ENCODE data around the gene SRSF5. TPM values are rescaled to one million over a fixed set of nuclear protein-coding genes. Genes with fewer than 3 reads are reported as not detected.
"Not testable (repeated sequence)": the region's sequence is repeated elsewhere in the genome, so short reads cannot be mapped to it uniquely, and the experiment has no call there.

The SRSF5 gene
- total RNA-seq, 2 experiments from 2014 or later = 255 to 267 TPM

DNA sequence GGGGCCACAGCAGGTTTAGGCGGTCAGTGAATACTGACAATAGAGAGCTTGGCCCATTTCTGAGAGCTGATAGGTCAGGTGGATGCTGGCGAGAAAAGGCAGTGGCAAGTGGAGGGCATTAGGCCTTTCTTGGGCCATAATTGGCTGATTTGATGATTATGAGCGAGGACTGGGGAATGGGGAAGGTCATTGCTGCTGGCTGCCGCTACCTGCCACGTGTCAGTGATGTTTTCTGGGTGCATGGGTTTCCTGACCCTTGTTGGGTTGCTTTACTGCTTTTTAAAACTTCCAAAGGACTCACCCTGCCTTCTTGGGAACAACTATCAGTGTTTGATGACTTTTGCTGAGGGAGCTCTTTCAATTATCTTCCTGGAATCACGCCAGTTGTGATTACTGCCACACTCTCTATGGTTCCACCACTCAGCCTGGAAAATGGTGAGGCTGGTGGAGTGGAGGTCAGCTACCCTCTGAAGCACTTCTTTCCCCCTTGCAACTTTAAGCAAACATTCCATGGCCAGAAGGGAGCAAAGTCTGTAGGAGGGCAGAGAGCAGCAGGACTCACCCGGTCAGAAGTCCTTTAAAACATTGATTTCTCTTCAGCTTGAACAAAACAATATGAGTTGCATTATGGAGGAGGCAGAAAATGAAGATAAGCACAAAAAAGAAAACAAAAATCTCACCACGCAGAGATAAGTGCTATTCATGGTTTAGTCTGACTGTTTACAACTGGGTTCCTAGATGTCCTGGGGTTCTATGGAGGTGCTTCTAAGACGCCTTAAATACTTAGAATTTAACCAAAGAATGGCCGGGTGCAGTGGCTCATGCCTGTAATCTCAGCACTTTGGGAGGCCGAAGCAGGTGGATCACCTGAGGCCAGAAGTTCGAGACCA, 42.2 kb downstream of the SRSF5 start:
- ATAC-seq (no peak), DNase-seq (no peak)
- Mint-ChIP-seq H3K4me3 (no peak overlapping the region), H3K27me3 (no peaks in the 10 kb centered on the region), H3K4me1 (ENCODE audit: low read depth) (no peaks in the 10 kb centered on the region), H3K9me3 (no peaks in the 10 kb centered on the region), H3K27ac (no peak overlapping the region), H3K36me3 (ENCODE audit: low read depth) (no peaks in the 10 kb centered on the region)
- intact Hi-C loops (cut with micrococcal nuclease) = no loop called here
- TF ChIP-seq, protein P1, sequence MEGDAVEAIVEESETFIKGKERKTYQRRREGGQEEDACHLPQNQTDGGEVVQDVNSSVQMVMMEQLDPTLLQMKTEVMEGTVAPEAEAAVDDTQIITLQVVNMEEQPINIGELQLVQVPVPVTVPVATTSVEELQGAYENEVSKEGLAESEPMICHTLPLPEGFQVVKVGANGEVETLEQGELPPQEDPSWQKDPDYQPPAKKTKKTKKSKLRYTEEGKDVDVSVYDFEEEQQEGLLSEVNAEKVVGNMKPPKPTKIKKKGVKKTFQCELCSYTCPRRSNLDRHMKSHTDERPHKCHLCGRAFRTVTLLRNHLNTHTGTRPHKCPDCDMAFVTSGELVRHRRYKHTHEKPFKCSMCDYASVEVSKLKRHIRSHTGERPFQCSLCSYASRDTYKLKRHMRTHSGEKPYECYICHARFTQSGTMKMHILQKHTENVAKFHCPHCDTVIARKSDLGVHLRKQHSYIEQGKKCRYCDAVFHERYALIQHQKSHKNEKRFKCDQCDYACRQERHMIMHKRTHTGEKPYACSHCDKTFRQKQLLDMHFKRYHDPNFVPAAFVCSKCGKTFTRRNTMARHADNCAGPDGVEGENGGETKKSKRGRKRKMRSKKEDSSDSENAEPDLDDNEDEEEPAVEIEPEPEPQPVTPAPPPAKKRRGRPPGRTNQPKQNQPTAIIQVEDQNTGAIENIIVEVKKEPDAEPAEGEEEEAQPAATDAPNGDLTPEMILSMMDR (IDR thresholded peaks at IDR 0.05) = no peak
- ChIA-PET POLR2A (interaction anchor here (0.6 to 1.0 kb wide), 2 partner anchors 254 to 278 kb away, joined by 3 to 4 read pairs; no protein-coding TSS in a partner anchor), CTCF (interaction anchor here (4.0 kb wide), 1 partner anchor 9 kb away, joined by 16 read pairs; no protein-coding TSS in a partner anchor)

- TF ChIP-seq, protein P1 (IDR thresholded peaks at IDR 0.05) = no peak
- DNase-seq (no peak), ATAC-seq (no peak)
- CTCF ChIA-PET = interaction anchor here (0.6 to 4.0 kb wide), 2 partner anchors 7 to 161 kb away, joined by 3 to 16 read pairs; no protein-coding TSS in a partner anchor
- no peaks in the 10 kb centered on the region for H3K9me3 Mint-ChIP-seq
- intact Hi-C loops (cut with micrococcal nuclease) = no loop called here
- H3K4me1 Mint-ChIP-seq (ENCODE audit: low read depth) = no peaks in the 10 kb centered on the region
- no peaks in the 10 kb centered on the region for H3K27me3 Mint-ChIP-seq
- POLR2A ChIA-PET = interaction anchor here (1.2 kb wide), 1 partner anchor 33 kb away, joined by 3 read pairs; no protein-coding TSS in a partner anchor
- H3K36me3 Mint-ChIP-seq (ENCODE audit: low read depth) = no peaks in the 10 kb centered on the region
- H3K27ac Mint-ChIP-seq = no peak overlapping the region
- no peak overlapping the region for H3K4me3 Mint-ChIP-seq
Observed at GRCh38 chr14:69811227-69811867, 44.4 kb downstream of the SRSF5 start.

- ATAC-seq (no peak), DNase-seq (no peak)
- Mint-ChIP-seq H3K9me3 (no peaks in the 10 kb centered on the region), H3K4me3 (no peak overlapping the region), H3K4me1 (ENCODE audit: low read depth) (no peaks in the 10 kb centered on the region), H3K36me3 (ENCODE audit: low read depth) (no peaks in the 10 kb centered on the region), H3K27me3 (no peaks in the 10 kb centered on the region), H3K27ac (no peak overlapping the region)
- POLR2A ChIA-PET = no interaction called here
- CTCF ChIA-PET = no interaction called here
- intact Hi-C loops (cut with micrococcal nuclease) = no loop called here
- TF ChIP-seq, protein P1 (IDR thresholded peaks at IDR 0.05) = no peak
Observed at GRCh38 chr14:69811868-69812252, 44.9 kb downstream of the SRSF5 start.

DNA sequence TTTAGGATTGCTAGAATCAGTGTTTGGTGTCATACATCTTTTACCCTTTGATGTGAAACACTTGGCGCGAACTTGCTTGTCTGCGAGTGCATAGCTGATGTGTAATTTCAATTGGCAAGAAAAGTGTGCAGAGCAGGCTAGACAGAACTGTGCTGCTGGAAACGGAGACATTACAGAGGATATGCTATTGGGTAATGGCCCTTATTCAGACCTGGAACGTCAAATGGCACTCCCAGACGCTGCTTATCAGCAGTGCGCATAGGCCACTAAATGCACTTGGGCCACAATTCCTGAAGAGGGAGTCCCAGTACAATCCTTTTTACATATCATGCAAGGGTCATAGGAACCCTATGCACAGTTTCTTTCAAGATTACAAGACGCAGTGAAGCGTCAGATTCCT, 45.8 kb downstream of the SRSF5 start:
- POLR2A ChIA-PET = interaction anchor here (0.6 kb wide), 1 partner anchor 412 kb away, joined by 3 read pairs; no protein-coding TSS in a partner anchor
- TF ChIP-seq, protein P1 (IDR thresholded peaks at IDR 0.05) = no peak

DNA sequence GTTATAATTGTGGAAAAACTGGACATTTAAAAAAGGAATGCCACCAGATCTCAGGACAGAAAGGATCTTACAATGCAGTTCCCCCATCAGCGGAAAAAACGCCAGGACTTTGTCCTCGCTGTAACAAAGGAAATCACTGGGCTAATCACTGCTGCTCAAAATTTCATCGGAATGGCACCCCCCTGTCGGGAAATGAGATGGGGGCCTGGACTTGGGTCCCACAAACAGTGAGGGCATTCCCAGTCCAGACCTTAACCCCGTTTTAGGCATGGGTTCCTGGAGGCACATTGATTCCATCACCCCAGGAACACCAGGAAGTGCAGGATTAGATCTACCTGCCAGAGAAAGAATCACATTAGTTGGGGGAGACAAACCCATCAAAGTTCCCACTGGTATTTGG, 46.4 kb downstream of the SRSF5 start:
- H3K9me3 Mint-ChIP-seq; H3K4me3 Mint-ChIP-seq; ATAC-seq; DNase-seq; H3K36me3 Mint-ChIP-seq (ENCODE audit: low read depth); intact Hi-C loops (cut with micrococcal nuclease); H3K27ac Mint-ChIP-seq; H3K27me3 Mint-ChIP-seq; H3K4me1 Mint-ChIP-seq (ENCODE audit: low read depth): not testable (repeated sequence)
- POLR2A ChIA-PET = interaction anchor here (0.6 kb wide), 1 partner anchor 411 kb away, joined by 3 read pairs; no protein-coding TSS in a partner anchor
- CTCF ChIA-PET = interaction anchor here (1.9 kb wide), 1 partner anchor 215 kb away, joined by 8 read pairs; no protein-coding TSS in a partner anchor

More for the DNA sequence above, 45.8 kb downstream of the SRSF5 start:
- intact Hi-C loops (cut with micrococcal nuclease) = no loop called here
- Mint-ChIP-seq H3K27ac (no peak overlapping the region), H3K36me3 (ENCODE audit: low read depth) (no peaks in the 10 kb centered on the region), H3K4me3 (no peak overlapping the region), H3K27me3 (no peaks in the 10 kb centered on the region), H3K9me3 (no peaks in the 10 kb centered on the region), H3K4me1 (ENCODE audit: low read depth) (no peaks in the 10 kb centered on the region)
- DNase-seq (no peak), ATAC-seq (no peak)
- CTCF ChIA-PET = interaction anchor here (1.9 kb wide), 1 partner anchor 215 kb away, joined by 8 read pairs; no protein-coding TSS in a partner anchor

Data from activated CD8-positive, alpha-beta T cell treated with anti-CD3 and anti-CD28 coated beads for 36 hours (primary cell).